ENCODE measurements around the gene RYR3.

The RYR3 gene

DNA sequence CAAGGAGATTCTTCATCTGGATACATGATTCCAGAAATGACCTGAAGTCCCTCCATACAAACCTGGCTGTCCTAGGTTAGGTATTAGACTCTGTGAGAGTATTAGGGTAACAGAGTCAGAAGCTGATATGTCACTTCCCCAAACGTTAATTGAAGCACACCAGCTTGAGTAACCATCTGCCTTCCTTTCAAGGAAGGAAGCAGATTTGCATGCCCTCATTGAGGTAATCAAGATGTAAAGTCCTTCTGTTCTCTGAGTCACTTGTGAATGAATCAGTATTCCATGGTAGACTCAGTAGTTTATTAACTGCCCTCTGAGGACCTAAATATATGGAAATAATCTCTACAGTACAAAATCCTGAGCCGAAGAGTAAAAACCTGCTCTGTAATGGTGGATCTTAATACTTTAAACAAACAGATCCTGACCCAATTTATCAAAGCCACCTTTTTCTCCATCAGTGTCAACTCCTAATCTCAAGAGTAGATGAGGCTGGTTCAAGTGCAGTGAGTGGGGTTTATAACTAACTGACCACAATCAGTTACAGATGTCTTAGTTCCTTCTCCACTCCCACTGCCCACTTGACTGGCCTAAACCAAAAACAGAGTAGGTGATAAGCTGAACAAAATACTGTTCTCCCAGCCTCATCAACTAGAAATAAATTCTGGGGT, 411.4 kb downstream of the RYR3 start:
- Histone ChIP-seq H3K36me3 (replicated peaks; ENCODE audit: insufficient read depth, low read length) (no peaks in the 10 kb centered on the region), H3K9me2 (replicated peaks; ENCODE audit: insufficient read depth, low read length) (no peaks in the 10 kb centered on the region), H3K4me1 (ENCODE audit: low read length) (no peaks in the 10 kb centered on the region), H3K27me3 (replicated peaks; ENCODE audit: insufficient read depth, low read length) (no peaks in the 10 kb centered on the region), H3K79me2 (ENCODE audit: low read length) (no peaks in the 10 kb centered on the region), H3K27ac (ENCODE audit: low read length) (no peak overlapping the region), H3K4me3 (ENCODE audit: low read length) (no peak overlapping the region), H4K20me1 (ENCODE audit: insufficient read depth, low read length) (no peaks in the 10 kb centered on the region), H3K4me2 (ENCODE audit: low read depth, low read length) (no peak overlapping the region), H3K9ac (ENCODE audit: low read length) (no peak overlapping the region), H2AFZ (ENCODE audit: low read length) (no peak overlapping the region), H3F3A (ENCODE audit: insufficient read depth, low read length) (no peaks in the 10 kb centered on the region), H3K9me3 (replicated peaks; ENCODE audit: insufficient read depth, low read length) (no peaks in the 10 kb centered on the region)
- no peak for DNase-seq
- TF ChIP-seq EZH2 (optimal IDR thresholded peaks at IDR 0.05; ENCODE audit: low read depth, low read length): no peak
- TF ChIP-seq, protein P1, sequence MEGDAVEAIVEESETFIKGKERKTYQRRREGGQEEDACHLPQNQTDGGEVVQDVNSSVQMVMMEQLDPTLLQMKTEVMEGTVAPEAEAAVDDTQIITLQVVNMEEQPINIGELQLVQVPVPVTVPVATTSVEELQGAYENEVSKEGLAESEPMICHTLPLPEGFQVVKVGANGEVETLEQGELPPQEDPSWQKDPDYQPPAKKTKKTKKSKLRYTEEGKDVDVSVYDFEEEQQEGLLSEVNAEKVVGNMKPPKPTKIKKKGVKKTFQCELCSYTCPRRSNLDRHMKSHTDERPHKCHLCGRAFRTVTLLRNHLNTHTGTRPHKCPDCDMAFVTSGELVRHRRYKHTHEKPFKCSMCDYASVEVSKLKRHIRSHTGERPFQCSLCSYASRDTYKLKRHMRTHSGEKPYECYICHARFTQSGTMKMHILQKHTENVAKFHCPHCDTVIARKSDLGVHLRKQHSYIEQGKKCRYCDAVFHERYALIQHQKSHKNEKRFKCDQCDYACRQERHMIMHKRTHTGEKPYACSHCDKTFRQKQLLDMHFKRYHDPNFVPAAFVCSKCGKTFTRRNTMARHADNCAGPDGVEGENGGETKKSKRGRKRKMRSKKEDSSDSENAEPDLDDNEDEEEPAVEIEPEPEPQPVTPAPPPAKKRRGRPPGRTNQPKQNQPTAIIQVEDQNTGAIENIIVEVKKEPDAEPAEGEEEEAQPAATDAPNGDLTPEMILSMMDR (IDR thresholded peaks at IDR 0.05; ENCODE audit: low read length): no peak
- no peak for TF ChIP-seq EZH2phosphoT487 (IDR thresholded peaks at IDR 0.05; ENCODE audit: low read length)

DNA sequence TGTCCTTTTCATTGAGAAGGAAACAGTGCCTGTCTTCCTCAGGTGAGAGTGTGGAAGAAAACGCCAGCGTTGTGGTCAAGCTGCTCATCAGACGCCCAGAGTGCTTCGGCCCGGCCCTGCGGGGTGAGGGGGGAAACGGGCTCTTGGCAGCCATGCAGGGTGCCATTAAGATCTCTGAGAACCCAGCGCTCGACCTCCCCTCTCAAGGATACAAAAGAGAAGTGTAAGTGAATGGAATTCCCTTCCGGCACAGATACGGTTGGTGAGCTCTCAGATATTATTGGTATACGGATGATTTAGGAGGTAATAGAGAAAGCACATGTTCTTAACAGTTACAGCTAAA, 411.9 kb downstream of the RYR3 start:
- Histone ChIP-seq H3K79me2 (ENCODE audit: low read length) (no peaks in the 10 kb centered on the region), H3K9ac (ENCODE audit: low read length) (no peak overlapping the region), H3K4me2 (ENCODE audit: low read depth, low read length) (no peak overlapping the region), H3K4me1 (ENCODE audit: low read length) (no peaks in the 10 kb centered on the region), H2AFZ (ENCODE audit: low read length) (no peak overlapping the region), H3K9me3 (replicated peaks; ENCODE audit: insufficient read depth, low read length) (no peaks in the 10 kb centered on the region), H3K27ac (ENCODE audit: low read length) (no peak overlapping the region), H4K20me1 (ENCODE audit: insufficient read depth, low read length) (no peaks in the 10 kb centered on the region), H3K9me2 (replicated peaks; ENCODE audit: insufficient read depth, low read length) (no peaks in the 10 kb centered on the region), H3F3A (ENCODE audit: insufficient read depth, low read length) (no peaks in the 10 kb centered on the region), H3K36me3 (replicated peaks; ENCODE audit: insufficient read depth, low read length) (no peaks in the 10 kb centered on the region), H3K4me3 (ENCODE audit: low read length) (no peak overlapping the region), H3K27me3 (replicated peaks; ENCODE audit: insufficient read depth, low read length) (no peaks in the 10 kb centered on the region)
- TF ChIP-seq EZH2 (optimal IDR thresholded peaks at IDR 0.05; ENCODE audit: low read depth, low read length) (no peak), EZH2phosphoT487 (IDR thresholded peaks at IDR 0.05; ENCODE audit: low read length) (no peak)
- TF ChIP-seq, protein P1 (IDR thresholded peaks at IDR 0.05; ENCODE audit: low read length): no peak
- no peak for DNase-seq

DNA sequence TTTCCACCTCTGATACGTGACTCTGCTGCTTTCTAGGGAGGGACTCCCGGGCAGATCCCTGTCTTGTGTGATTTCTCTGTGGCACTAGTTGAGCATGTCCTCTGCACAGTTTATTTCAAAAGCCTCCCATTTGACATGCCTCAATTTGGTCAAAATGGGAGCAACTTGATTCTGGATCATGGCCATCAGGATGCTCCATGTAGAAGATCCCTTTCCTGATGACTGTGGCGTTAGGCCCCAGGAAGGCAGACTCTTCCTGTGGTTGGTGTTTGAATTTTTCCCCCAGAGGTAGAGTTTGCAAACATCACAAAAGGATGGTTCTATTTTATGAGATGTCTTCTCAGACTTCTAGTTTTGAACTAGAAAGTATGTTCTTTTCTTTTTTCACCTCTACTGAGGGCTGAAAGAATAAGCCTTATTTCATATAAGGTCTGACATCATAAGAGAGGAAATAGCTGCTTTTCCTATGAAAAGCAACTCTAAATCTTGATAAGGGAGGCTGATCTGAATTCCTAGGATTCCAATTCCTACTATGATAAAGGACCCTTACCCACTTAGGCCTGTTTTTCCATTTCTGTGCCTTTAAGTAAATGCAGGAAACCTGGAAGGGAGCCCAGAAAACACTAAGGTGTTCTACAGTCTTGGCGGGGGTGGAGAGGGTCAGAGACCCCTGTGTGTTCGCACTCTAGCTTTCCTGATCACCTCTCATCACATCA, 413.7 kb downstream of the RYR3 start:
- TF ChIP-seq, protein P1 (IDR thresholded peaks at IDR 0.05; ENCODE audit: low read length): no peak
- H3K79me2 ChIP-seq (ENCODE audit: low read length): no peaks in the 10 kb centered on the region
- no peak for DNase-seq
- no peaks in the 10 kb centered on the region for H3K36me3 ChIP-seq (replicated peaks; ENCODE audit: insufficient read depth, low read length)
- no peak overlapping the region for H3K4me3 ChIP-seq (ENCODE audit: low read length)
- no peak overlapping the region for H2AFZ ChIP-seq (ENCODE audit: low read length)
- H3K9ac ChIP-seq (ENCODE audit: low read length): no peak overlapping the region
- no peak overlapping the region for H3K27ac ChIP-seq (ENCODE audit: low read length)
- H3K27me3 ChIP-seq (replicated peaks; ENCODE audit: insufficient read depth, low read length): no peaks in the 10 kb centered on the region
- no peaks in the 10 kb centered on the region for H4K20me1 ChIP-seq (ENCODE audit: insufficient read depth, low read length)
- no peaks in the 10 kb centered on the region for H3F3A ChIP-seq (ENCODE audit: insufficient read depth, low read length)
- no peak overlapping the region for H3K4me2 ChIP-seq (ENCODE audit: low read depth, low read length)
- H3K9me2 ChIP-seq (replicated peaks; ENCODE audit: insufficient read depth, low read length): no peaks in the 10 kb centered on the region
- H3K9me3 ChIP-seq (replicated peaks; ENCODE audit: insufficient read depth, low read length): no peaks in the 10 kb centered on the region
- no peaks in the 10 kb centered on the region for H3K4me1 ChIP-seq (ENCODE audit: low read length)
